Stimulated activated effector memory CD8-positive, alpha-beta T cell treated with anti-CD3 and anti-CD28 coated beads, Interleukin-12 subunit alpha, Interleukin-12 subunit beta, amount 100 ng/mL, for 72 hours (primary cell): Measurements from ENCODE around the gene DCUN1D3.
"Not testable (repeated sequence)": the region's sequence is repeated elsewhere in the genome, so short reads cannot be mapped to it uniquely, and the experiment has no call there.

Experiments
- ATAC-seq: fragments of 150-1000 bp; cut with Tn5 transposase; 2 replicates; pipeline ENCODE4 v1.10.0; 2021
- DNase-seq, 2 donors: peaks; one replicate each; pipeline ENCODE4 v3.0.0; 2021 to 2022; ENCODE audit warnings: low spot score in 2 of 2
- H3K27ac Mint-ChIP-seq: one replicate; pipeline ENCODE4 v1.8.0; 2022; ENCODE audit warnings: mild to moderate bottlenecking, mixed read lengths
- H3K36me3 Mint-ChIP-seq: one replicate; pipeline ENCODE4 v1.8.0; 2022; ENCODE audit warnings: mild to moderate bottlenecking, mixed read lengths
- H3K4me1 Mint-ChIP-seq: one replicate; pipeline ENCODE4 v1.8.0; 2022; ENCODE audit warnings: mixed read lengths
- H3K4me3 Mint-ChIP-seq: one replicate; pipeline ENCODE4 v1.8.0; 2022; ENCODE audit warnings: mild to moderate bottlenecking, mixed read lengths
- H3K9me3 Mint-ChIP-seq: one replicate; pipeline ENCODE4 v1.8.0; 2022; ENCODE audit warnings: mixed read lengths

Gene DCUN1D3

DNA sequence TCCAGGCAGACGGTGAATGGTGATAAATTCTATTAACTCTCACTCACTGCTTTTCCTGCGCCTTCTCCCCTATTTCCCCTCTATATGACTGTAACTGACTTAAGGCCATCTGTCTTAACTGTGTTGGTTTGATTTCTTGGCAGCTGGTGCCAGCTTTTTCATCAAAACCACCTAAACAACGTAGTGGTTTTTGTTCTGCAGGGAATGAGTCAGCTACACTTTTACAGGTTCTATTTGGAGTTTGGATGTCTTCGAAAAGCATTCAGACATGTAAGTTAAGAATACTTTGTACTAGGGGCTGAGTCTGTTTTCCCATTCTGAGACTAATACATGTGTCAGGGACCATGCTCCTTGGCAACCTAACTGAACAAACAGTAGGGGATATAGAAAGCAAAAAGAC lies 85.4 kb downstream of the DCUN1D3 start:
- ATAC-seq (peak; percentile 74), DNase-seq (no peak)
- Mint-ChIP-seq H3K4me3 (no peak overlapping the region), H3K4me1 (peaks cover 6% of the 10 kb centered on the region), H3K36me3 (no peaks in the 10 kb centered on the region), H3K9me3 (no peaks in the 10 kb centered on the region), H3K27ac (no peak overlapping the region)

DNA sequence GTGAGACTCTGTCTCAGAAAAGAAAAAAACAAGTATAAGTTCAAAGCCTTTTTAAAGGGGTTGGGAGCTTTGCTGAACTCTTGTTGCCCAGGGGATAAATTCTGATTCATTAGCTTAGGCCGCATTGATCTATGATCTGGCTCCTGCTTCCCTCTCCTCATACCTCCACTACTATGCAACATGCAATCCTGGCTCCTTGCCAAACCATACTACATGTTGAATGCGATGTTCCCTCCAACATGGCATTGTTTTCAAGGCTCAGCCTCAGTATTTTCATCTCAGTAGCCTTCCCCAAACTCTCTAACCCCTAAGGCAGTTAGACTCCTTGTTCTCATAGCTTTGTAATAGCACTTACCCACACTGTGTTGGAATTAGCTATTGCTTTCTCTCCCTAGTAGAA lies 87.6 kb downstream of the DCUN1D3 start:
- Mint-ChIP-seq H3K9me3 (no peaks in the 10 kb centered on the region), H3K4me3 (no peak overlapping the region), H3K36me3 (peaks cover 8% of the 10 kb centered on the region), H3K27ac (no peak overlapping the region), H3K4me1 (peaks cover 16% of the 10 kb centered on the region)
- ATAC-seq (no peak), DNase-seq (no peak)

DNA sequence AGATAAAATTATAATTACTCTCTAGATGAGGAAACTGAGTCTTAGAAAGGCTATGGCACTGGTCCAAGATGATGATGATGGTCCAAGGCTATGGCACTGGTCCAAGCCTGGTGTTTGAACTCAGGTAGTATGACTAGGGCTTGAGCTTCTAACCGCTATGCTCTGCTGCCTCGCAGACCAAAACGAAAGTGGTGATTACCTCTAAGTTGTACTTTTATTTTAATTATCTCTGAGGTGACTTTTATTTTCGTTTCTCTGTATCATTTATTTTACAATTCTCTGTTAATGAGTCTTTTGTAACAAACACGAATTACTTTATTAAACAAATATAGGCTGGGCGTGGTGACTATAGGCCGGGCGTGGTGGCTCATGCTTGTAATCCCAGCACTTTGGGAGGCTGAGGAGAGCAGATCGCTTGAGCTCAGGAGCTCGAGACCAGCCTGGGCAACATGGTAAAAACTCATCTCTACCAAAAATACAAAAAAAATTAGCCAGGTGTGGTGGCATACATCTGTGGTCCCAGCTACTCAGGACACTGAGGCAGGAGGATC lies 88.2 kb downstream of the DCUN1D3 start:
- H3K4me1 Mint-ChIP-seq = peaks cover 21% of the 10 kb centered on the region
- H3K36me3 Mint-ChIP-seq = peaks cover 12% of the 10 kb centered on the region
- no peak for DNase-seq
- no peak overlapping the region for H3K4me3 Mint-ChIP-seq
- no peaks in the 10 kb centered on the region for H3K9me3 Mint-ChIP-seq
- no peak overlapping the region for H3K27ac Mint-ChIP-seq
- no peak for ATAC-seq

DNA sequence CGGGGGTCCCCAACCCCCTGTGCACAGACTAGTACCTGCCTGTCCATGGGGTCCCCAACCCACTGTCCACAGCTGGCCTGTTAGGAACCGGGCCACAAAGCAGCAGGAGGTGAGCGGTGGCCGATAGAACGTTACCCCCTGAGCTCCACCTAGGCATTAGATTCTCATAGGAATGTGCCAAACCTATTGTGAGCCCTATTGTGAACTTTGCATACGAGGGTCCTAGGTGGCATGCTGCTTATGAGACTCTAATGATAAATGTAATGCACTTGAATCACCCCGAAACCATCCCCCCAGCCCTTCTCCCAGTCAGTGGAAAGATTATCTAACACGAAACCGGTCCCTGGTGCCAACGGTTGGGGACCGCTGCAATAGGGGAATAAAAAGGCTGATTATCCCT lies 92.3 kb downstream of the DCUN1D3 start:
- ATAC-seq (no peak), DNase-seq (no peak)

DNA sequence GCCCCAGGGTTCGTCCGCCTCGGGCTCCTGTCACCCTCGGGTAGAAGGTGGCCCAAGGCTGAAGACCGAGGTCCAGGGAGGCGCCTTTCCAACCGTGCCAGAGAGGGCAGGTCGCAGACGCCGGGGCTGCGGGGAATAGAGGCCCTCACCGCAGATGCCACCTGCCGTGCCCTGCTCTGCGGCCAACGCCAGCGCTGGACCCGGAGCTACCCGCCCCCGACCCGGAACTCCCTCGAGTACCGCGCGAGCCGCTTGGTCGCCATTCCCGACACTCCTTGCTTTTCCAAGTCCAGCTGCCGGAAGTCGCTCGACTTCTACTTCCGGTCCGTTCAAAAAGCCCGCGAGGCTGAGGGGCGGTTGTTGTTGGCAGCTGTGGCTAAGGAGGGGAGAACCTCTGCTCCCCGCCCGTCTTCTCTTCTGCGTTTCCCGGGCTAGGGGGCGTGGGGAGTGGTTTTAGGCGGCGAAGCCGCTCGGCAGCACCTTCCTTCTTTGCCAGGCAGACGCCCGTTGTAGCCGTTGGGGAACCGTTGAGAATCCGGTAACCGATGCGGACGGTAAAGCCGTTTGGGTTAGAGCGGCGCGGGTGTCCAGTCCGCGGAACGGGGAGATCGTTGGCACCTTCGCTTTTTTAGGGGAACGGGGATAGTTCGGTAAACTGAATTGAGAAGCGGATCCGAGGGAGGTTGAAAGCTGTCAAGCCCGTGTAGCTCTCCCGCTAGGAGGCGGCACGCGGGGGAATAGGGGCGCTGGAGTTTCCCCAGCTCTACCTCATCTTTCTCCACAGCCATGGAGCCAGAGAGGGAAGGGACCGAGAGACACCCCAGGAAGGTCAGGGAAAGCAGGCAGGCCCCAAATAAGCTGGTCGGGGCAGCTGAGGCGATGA lies 93.7 kb downstream of the DCUN1D3 start, which contains the start of the genes ERI2 and REXO5:
ERI2 (minus strand) TSS at position 305 of the 883 bp plus-strand sequence; CDS start at position 263, 42 bp downstream.
REXO5 (plus strand) TSS at position 360 of the 883 bp plus-strand sequence; CDS start at position 787, 427 bp downstream.
- DNase-seq (peak; percentile 57 to 90), ATAC-seq (peak; percentile 88)
- Mint-ChIP-seq H3K9me3 (no peaks in the 10 kb centered on the region), H3K4me3 (peak within 1 kb of the TSS; percentile 99), H3K27ac (peak within 1 kb of the TSS; percentile 99), H3K4me1 (peaks cover 28% of the 10 kb centered on the region), H3K36me3 (peaks cover 24% of the 10 kb centered on the region)

More for the DNA sequence above, 92.3 kb downstream of the DCUN1D3 start:
- Mint-ChIP-seq H3K4me3 (peak overlapping the region; percentile 99), H3K4me1 (peaks cover 28% of the 10 kb centered on the region), H3K9me3 (no peaks in the 10 kb centered on the region), H3K36me3 (peaks cover 24% of the 10 kb centered on the region), H3K27ac (peak overlapping the region; percentile 99)

DNA sequence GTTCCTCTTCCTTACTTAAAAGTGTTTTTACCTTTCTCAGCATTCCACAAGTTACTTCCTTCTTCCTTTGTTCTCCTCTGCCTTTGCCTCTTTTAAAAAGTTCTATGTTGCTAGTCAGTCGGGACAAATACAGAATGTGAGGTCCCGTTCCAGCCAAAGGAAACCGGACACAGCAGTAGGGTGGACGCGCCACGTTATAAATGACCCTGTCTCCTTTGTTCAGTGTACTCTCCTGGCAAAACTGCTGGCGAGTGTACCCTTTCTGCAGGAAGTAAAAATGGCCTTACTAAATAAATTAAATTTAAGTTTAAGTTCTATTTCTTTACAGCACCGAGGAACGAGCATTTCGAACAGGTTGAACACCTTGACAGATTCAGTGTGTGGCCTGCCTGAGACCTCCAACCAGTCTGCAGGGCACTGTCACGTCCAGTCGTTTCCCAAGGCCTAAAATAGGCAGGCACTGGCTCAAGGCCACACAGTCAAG lies 94.4 kb downstream of the DCUN1D3 start:
- not testable (repeated sequence) for ATAC-seq, H3K9me3 Mint-ChIP-seq, DNase-seq
- H3K27ac Mint-ChIP-seq = peak overlapping the region; percentile 99
- peaks cover 24% of the 10 kb centered on the region for H3K36me3 Mint-ChIP-seq
- peaks cover 28% of the 10 kb centered on the region for H3K4me1 Mint-ChIP-seq
- peak overlapping the region; percentile 99 for H3K4me3 Mint-ChIP-seq
